ENCODE results near the gene REEP1.

Gene REEP1

GRCh38 chr2:86272111-86272510 lies 65.3 kb downstream of the REEP1 start:
- no peak for DNase-seq (ENCODE audit: low spot score)

GRCh38 chr2:86271248-86271647 lies 66.2 kb downstream of the REEP1 start:
- TF ChIP-seq CTCF (IDR thresholded peaks at IDR 0.05; ENCODE audit: extremely low read depth, missing control alignments) = no peak
- no peak for DNase-seq (ENCODE audit: low spot score)

More at GRCh38 chr2:86272111-86272510, 65.3 kb downstream of the REEP1 start:
- no peak for TF ChIP-seq CTCF (IDR thresholded peaks at IDR 0.05; ENCODE audit: extremely low read depth, missing control alignments)

- no peak for DNase-seq (ENCODE audit: low spot score)
- TF ChIP-seq CTCF (IDR thresholded peaks at IDR 0.05; ENCODE audit: extremely low read depth, missing control alignments) = no peak
These were observed 73.5 kb downstream of the REEP1 start for GRCh38 chr2:86263956-86264355.

- no peak for TF ChIP-seq CTCF (IDR thresholded peaks at IDR 0.05; ENCODE audit: extremely low read depth, missing control alignments)
- no peak for DNase-seq (ENCODE audit: low spot score)
These were observed 76.4 kb downstream of the REEP1 start for GRCh38 chr2:86260978-86261377.

GRCh38 chr2:86258106-86258505 lies 79.3 kb downstream of the REEP1 start:
- TF ChIP-seq CTCF (IDR thresholded peaks at IDR 0.05; ENCODE audit: extremely low read depth, missing control alignments) = no peak
- no peak for DNase-seq (ENCODE audit: low spot score)

- DNase-seq (ENCODE audit: low spot score) = no peak
- no peak for TF ChIP-seq CTCF (IDR thresholded peaks at IDR 0.05; ENCODE audit: extremely low read depth, missing control alignments)
These were observed 80.4 kb downstream of the REEP1 start for GRCh38 chr2:86256982-86257381.

- no peak for TF ChIP-seq CTCF (IDR thresholded peaks at IDR 0.05; ENCODE audit: extremely low read depth, missing control alignments)
- no peak for DNase-seq (ENCODE audit: low spot score)
These were observed 81.1 kb downstream of the REEP1 start for GRCh38 chr2:86256300-86256699.
